Upper lobe of right lung (tissue), 1 donor: ENCODE data around the gene NPPC. TPM values are rescaled to one million over a fixed set of nuclear protein-coding genes. Genes with fewer than 3 reads are reported as not detected.

Experiments used
- ATAC-seq: fragments of 200-7000 bp; cut with Tn5 transposase; one replicate; pipeline ENCODE4 v1.9.1; 2020; ENCODE audit warnings: mild to moderate bottlenecking, moderate library complexity
- DNase-seq: peaks from one replicate; pipeline ENCODE4 v3.0.0-alpha.2; 2020
- H3K27ac ChIP-seq: fragments of 200-600 bp; one replicate; pipeline ENCODE4 v1.8.0; 2022
- H3K27me3 ChIP-seq: fragments of 200-600 bp; one replicate; pipeline ENCODE4 v1.8.0; 2022; ENCODE audit warnings: mild to moderate bottlenecking
- H3K36me3 ChIP-seq: fragments of 200-600 bp; one replicate; pipeline ENCODE4 v1.8.0; 2022
- H3K4me1 ChIP-seq: fragments of 200-600 bp; one replicate; pipeline ENCODE4 v1.8.0; 2022
- H3K4me3 ChIP-seq: fragments of 200-600 bp; one replicate; pipeline ENCODE4 v1.8.0; 2022; ENCODE audit warnings: mild to moderate bottlenecking
- H3K9me3 ChIP-seq: fragments of 200-600 bp; one replicate; pipeline ENCODE4 v1.8.0; 2022
- intact Hi-C: fragments of 100-400 bp; cut with DNase I; formaldehyde crosslinking; loops from one replicate; pipeline ENCODE4 v1.11.0; 2022
- total RNA-seq: library from RNA; stranded (reverse); fragmentation: NEBNext Ultra II Directional; extraction: Animal tissue kit (Norgen Biotek cat#: 25700); gene quantifications from one replicate; pipeline ENCODE4 v1.2.1, GENCODE V29; 2021
- TF ChIP-seq, protein P1 (sequence below): fragments of 200-600 bp; IDR thresholded peaks from one replicate; pipeline ENCODE4 v1.8.0; 2022; ENCODE audit warnings: antibody characterized with exemption
- donor health status: DM: no; HTN: yes; CAD: no; lungs with severe emphysema.

The NPPC gene
- total RNA-seq, 1 donor from 2014 or later = not detected

DNA sequence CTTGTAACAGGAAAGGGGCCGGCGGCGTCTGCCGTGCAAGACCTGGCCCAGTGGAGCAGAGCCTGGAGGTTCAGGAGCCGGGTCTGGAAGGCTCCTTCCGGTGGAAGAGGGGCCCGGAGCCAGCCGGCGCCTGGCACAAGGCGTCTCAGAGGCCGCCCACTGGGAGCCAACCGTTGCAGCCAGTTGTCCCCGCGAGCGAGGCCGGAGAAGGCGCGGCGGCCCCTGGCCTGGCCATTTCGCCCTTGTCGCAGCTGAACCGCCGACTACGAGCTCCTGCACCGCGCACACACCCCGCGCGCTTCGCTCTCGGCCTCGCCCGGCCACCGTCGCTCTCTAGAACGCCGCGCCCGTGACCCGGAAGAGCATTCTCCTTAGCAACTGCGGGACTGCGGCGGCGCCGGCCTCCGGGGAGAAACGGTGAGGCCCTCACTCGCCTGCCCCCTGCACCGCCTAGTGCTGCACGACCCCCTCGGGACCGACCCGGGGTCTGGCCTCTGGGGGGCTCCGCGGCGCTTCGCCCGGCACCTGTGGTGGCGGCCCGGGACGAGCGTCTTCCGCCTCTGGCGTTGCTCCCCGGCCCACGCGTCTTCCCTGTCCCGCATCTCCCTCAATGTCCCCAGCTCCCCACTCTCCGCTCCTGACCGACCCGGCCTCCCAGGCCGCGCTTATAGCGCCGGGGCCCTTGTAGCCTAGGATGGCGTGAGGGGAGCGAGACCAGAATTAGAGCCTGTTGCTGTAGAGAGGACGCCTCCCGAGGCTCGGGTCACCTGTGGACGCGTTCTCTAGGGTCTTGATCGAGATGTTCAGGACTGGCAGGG lies 35.4 kb upstream of the NPPC start, which contains the start of gene DIS3L2:
DIS3L2 (plus strand) TSS at position 365 of the 818 bp plus-strand sequence. CDS start 53,215 bp downstream, outside the sequence.
- ATAC-seq = peak; percentile 98
- peak within 1 kb of the TSS; percentile 94 for H3K27ac ChIP-seq

DNA sequence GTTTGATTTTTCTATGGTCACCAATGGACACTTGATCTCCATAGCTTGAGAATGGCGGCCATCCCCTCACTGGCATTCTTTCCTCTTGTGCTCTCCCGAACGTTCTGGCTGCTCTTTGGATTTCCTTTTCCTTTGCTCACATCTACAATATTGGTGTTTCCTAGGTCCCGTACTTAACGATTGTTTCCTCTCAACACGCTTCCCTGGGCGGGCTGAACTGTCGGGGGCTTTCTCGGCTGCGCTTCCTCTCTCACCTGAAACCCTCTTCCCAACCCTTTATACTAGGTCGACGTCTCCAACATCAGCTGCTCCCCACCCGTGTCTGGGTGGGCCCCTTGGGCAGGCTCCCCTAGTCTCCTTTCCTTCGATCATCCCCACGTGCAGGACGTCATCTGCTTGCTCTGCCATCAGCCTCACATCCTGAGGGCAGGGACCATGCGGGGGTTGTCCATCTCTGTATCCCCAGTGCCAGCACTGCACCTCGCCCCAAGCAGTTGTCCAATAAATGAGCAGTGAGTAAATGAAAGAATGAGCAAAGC lies 34.7 kb upstream of the NPPC start:
- Histone ChIP-seq H3K4me1 (no peaks in the 10 kb centered on the region), H3K9me3 (no peaks in the 10 kb centered on the region), H3K27ac (peak overlapping the region; percentile 94), H3K27me3 (peaks cover 4% of the 10 kb centered on the region), H3K36me3 (no peaks in the 10 kb centered on the region), H3K4me3 (peak overlapping the region; percentile 75)
- intact Hi-C loops = no loop called here
- DNase-seq (no peak), ATAC-seq (no peak)
- TF ChIP-seq, protein P1, sequence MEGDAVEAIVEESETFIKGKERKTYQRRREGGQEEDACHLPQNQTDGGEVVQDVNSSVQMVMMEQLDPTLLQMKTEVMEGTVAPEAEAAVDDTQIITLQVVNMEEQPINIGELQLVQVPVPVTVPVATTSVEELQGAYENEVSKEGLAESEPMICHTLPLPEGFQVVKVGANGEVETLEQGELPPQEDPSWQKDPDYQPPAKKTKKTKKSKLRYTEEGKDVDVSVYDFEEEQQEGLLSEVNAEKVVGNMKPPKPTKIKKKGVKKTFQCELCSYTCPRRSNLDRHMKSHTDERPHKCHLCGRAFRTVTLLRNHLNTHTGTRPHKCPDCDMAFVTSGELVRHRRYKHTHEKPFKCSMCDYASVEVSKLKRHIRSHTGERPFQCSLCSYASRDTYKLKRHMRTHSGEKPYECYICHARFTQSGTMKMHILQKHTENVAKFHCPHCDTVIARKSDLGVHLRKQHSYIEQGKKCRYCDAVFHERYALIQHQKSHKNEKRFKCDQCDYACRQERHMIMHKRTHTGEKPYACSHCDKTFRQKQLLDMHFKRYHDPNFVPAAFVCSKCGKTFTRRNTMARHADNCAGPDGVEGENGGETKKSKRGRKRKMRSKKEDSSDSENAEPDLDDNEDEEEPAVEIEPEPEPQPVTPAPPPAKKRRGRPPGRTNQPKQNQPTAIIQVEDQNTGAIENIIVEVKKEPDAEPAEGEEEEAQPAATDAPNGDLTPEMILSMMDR = no peak

More for the DNA sequence above, 35.4 kb upstream of the NPPC start, which contains the start of gene DIS3L2:
- Histone ChIP-seq H3K4me1 (no peaks in the 10 kb centered on the region), H3K27me3 (no peaks in the 10 kb centered on the region), H3K9me3 (no peaks in the 10 kb centered on the region), H3K4me3 (peak within 1 kb of the TSS; percentile 75), H3K36me3 (no peaks in the 10 kb centered on the region)
- DNase-seq = peak; percentile 93
- intact Hi-C loops = no loop called here
- TF ChIP-seq, protein P1 = no peak

DNA sequence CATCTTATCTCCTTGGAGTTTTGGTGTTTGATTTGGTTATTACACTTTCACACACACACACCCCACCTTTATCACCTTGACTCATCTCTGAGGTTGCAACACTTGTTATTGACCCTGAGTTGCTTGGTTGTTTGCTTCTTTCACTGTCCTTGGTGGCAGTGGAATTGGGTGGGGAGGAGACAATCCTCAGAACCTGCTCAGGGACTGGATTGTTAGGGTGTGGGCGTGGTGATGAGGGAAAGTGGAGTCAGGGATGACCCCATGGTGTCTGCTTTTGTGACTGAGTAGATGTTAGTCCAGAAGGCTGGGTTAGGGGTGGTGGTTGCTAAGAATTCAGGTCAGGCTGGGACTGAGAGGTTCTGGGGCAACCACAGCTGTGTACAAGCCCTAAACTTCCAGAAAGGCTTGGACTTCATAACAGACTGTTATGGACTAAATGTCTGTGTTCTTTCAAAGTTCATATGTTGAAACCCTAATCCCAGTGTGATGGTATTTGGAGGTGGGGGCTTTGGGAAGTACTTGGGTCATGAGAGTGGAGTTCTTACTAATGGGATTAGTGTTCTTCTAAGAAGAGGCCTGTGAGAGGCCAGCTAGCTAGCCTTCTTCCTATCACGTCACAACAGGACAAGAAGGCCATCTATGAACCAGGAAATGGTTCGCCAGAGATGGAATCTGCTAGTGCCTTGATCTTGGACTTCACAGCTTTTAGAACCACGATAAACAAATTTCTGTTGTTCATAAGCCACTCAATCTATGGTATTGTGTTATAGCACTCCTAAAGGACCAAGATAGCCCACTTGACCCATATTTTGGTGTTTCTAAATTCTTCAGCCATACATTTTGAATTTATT lies 31.9 kb upstream of the NPPC start:
- ATAC-seq (no peak), DNase-seq (no peak)
- TF ChIP-seq, protein P1 = no peak
- Histone ChIP-seq H3K4me3 (no peak overlapping the region), H3K27me3 (peaks cover 4% of the 10 kb centered on the region), H3K4me1 (no peaks in the 10 kb centered on the region), H3K27ac (no peak overlapping the region), H3K36me3 (no peaks in the 10 kb centered on the region), H3K9me3 (no peaks in the 10 kb centered on the region)
- intact Hi-C loops = no loop called here

DNA sequence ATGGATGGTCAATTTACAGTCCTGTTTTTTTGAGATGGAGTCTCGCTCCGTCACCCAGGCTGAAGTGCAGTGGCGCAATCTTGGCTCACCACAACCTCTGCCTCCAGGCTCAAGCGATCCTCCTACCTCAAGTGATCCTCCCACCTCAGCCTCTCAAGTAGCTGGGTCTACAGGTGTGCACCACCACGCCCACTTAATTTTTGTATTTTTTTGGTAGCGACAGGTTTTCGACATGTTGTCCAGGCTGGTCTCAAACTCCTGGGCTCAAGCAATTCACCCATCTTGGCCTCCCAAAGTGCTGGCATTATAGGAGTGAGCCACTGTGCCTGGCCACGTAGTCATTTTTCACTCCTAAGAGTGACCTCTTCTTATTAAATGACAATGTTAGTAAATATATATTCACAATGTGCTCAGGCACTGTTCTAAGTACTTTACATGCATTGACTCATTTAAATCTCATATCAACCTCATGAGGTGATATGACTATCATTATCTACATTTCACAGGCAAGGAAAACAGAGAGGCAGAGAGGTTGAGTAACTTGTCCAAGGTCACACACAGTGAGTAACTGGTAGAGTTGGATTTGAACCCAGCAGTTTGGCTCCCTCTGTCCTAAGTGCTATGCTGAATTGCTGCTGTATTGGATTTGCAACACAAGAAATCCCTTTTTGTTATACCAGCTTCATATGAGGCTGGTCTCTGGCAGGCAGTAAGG lies 29.7 kb upstream of the NPPC start:
- Histone ChIP-seq H3K4me1 (no peaks in the 10 kb centered on the region), H3K36me3 (no peaks in the 10 kb centered on the region), H3K9me3 (no peaks in the 10 kb centered on the region), H3K27me3 (peaks cover 4% of the 10 kb centered on the region), H3K4me3 (no peak overlapping the region), H3K27ac (no peak overlapping the region)
- DNase-seq (no peak), ATAC-seq (no peak)
- intact Hi-C loops = no loop called here
- TF ChIP-seq, protein P1 = no peak

DNA sequence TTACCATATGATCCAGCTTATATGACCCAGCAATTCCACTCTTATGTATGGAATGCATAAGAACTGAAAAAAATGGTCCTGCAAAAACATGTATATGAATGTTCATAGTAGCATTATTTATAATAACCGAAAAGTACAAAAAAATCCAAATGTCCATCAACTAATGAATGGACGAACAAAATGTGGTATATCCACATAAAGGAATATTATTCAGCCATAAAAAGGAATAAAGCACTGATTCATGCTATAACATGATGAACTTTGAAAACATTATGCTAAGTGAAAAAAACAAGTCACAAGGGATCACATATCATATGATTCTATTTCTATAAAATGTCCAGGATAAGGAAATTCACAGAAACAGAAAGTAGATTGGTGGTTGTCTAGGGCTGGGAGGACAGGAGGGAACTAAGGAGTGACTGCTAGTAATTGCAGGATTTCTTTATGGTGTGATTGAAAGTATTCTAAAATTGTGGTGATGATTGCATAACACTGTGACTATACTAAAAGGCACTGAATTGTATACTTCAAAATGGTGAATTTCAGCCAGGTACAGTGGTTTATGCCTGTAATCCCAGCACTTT lies 25.3 kb upstream of the NPPC start:
- Histone ChIP-seq H3K4me1 (no peaks in the 10 kb centered on the region), H3K4me3 (no peak overlapping the region), H3K9me3 (no peaks in the 10 kb centered on the region), H3K27me3 (peaks cover 4% of the 10 kb centered on the region), H3K27ac (no peak overlapping the region), H3K36me3 (no peaks in the 10 kb centered on the region)
- TF ChIP-seq, protein P1 = no peak
- intact Hi-C loops = no loop called here
- DNase-seq (no peak), ATAC-seq (no peak)
